Esophagus mucosa (tissue), 1 donor: ENCODE data around the gene WDR70. TPM values are rescaled to one million over a fixed set of nuclear protein-coding genes. Genes with fewer than 3 reads are reported as not detected.
"Not testable (repeated sequence)": the region's sequence is repeated elsewhere in the genome, so short reads cannot be mapped to it uniquely, and the experiment has no call there.

ENCODE experiments used
- ATAC-seq: fragments of 200-7000 bp; cut with Tn5 transposase; one replicate; pipeline ENCODE4 v1.9.1; 2020
- total RNA-seq: library from RNA; stranded (reverse); gene quantifications from one replicate; pipeline ENCODE4 v1.2.4, GENCODE V29; 2023
- donor health status: DM: yes; HTN: yes; CAD: no.

The WDR70 gene
- total RNA-seq: 24.7 TPM

GRCh38 chr5:37379100-37379628 lies at the start of gene WDR70:
TSS of gene WDR70 (plus strand) at chr5:37379318. CDS start at chr5:37379368, 50 bp downstream.
- ATAC-seq: peak; percentile 98

- ATAC-seq: not testable (repeated sequence)
These were observed 44.4 kb upstream of the WDR70 start for GRCh38 chr5:37334754-37335153.

GRCh38 chr5:37342741-37343140 lies 36.4 kb upstream of the WDR70 start:
- ATAC-seq: not testable (repeated sequence)

- no peak for ATAC-seq
These were observed 24.0 kb upstream of the WDR70 start for GRCh38 chr5:37355161-37355560.

GRCh38 chr5:37370550-37370863 lies 8.6 kb upstream of the WDR70 start:
- peak; percentile 32 for ATAC-seq

- ATAC-seq: peak; percentile 99
These were observed 8.0 kb upstream of the WDR70 start, which contains the start of gene NUP155 for GRCh38 chr5:37370864-37371726. TSS of gene NUP155 (minus strand) at chr5:37371106. CDS start at chr5:37370977, 129 bp downstream.

- ATAC-seq: no peak
These were observed 4.0 kb upstream of the WDR70 start for GRCh38 chr5:37375091-37375490.

GRCh38 chr5:37378066-37378465 lies 1.1 kb upstream of the WDR70 start:
- ATAC-seq: not testable (repeated sequence)

GRCh38 chr5:37391591-37391990 lies 12.5 kb downstream of the WDR70 start:
- no peak for ATAC-seq

- ATAC-seq: no peak
These were observed 17.2 kb downstream of the WDR70 start for GRCh38 chr5:37396352-37396751.

- no peak for ATAC-seq
These were observed 21.4 kb downstream of the WDR70 start for GRCh38 chr5:37400501-37400900.

GRCh38 chr5:37412515-37412914 lies 33.4 kb downstream of the WDR70 start:
- ATAC-seq: no peak

GRCh38 chr5:37415456-37415855 lies 36.3 kb downstream of the WDR70 start:
- ATAC-seq: not testable (repeated sequence)

- no peak for ATAC-seq
These were observed 38.2 kb downstream of the WDR70 start for GRCh38 chr5:37417347-37417746.

- ATAC-seq: no peak
These were observed 45.3 kb downstream of the WDR70 start for GRCh38 chr5:37424441-37424840.

GRCh38 chr5:37428044-37428443 lies 48.9 kb downstream of the WDR70 start:
- ATAC-seq: no peak

- ATAC-seq: no peak
These were observed 56.1 kb downstream of the WDR70 start for GRCh38 chr5:37435261-37435660.

- ATAC-seq: peak; percentile 29
These were observed 57.2 kb downstream of the WDR70 start for GRCh38 chr5:37436146-37436934.

- ATAC-seq: no peak
These were observed 58.6 kb downstream of the WDR70 start for GRCh38 chr5:37437711-37438110.

- not testable (repeated sequence) for ATAC-seq
These were observed 66.7 kb downstream of the WDR70 start for GRCh38 chr5:37445783-37446182.

GRCh38 chr5:37448941-37449340 lies 69.8 kb downstream of the WDR70 start:
- ATAC-seq: no peak

GRCh38 chr5:37451991-37452390 lies 72.9 kb downstream of the WDR70 start:
- ATAC-seq: not testable (repeated sequence)

- not testable (repeated sequence) for ATAC-seq
These were observed 74.1 kb downstream of the WDR70 start for GRCh38 chr5:37453252-37453651.
